Psoas muscle (tissue), 8 donors: Measurements from ENCODE around the gene PEAR1. TPM values are rescaled to one million over a fixed set of nuclear protein-coding genes. Genes with fewer than 3 reads are reported as not detected.
A peak's percentile ranks its signal among the peaks of the same experiment; 100 is the strongest.

ENCODE experiments used
- ATAC-seq, 4 donors: fragments of 200-7000 bp; cut with Tn5 transposase; one replicate each; pipeline ENCODE4 v1.9.1; 2020; ENCODE audit warnings: moderate library complexity in 3 of 4, mild to moderate bottlenecking in 2 of 4
- DNase-seq, 2 donors: peaks; one replicate each; pipeline ENCODE4 v3.0.0-alpha.2; 2020
- H3K27ac ChIP-seq: fragments of 200-600 bp; one replicate; pipeline ENCODE4 v1.8.0; 2022
- H3K27me3 ChIP-seq, 3 donors: fragments of 200-600 bp in 1 of 3; one replicate each; pipeline versions ENCODE4 v1.6.1 to v1.8.0; 2013 to 2022; ENCODE audit warnings: low read length in 2 of 3, mild to moderate bottlenecking in 2 of 3, moderate library complexity in 1 of 3; ENCODE audit not compliant: insufficient read depth in 3 of 3
- H3K36me3 ChIP-seq, 2 donors: fragments of 200-600 bp in 1 of 2; one replicate each; pipeline versions ENCODE4 v1.6.1 to v1.8.0; 2013 to 2022; ENCODE audit warnings: low read depth in 1 of 2, mild to moderate bottlenecking in 1 of 2, moderate library complexity in 1 of 2; ENCODE audit not compliant: insufficient read depth in 1 of 2
- H3K4me1 ChIP-seq: fragments of 200-600 bp; one replicate; pipeline ENCODE4 v1.8.0; 2022
- H3K4me3 ChIP-seq: fragments of 200-600 bp; one replicate; pipeline ENCODE4 v1.8.0; 2022; ENCODE audit warnings: mild to moderate bottlenecking
- H3K9me3 ChIP-seq: fragments of 200-600 bp; one replicate; pipeline ENCODE4 v1.8.0; 2022
- CTCF ChIP-seq: fragments of 200-600 bp; IDR thresholded peaks from one replicate; pipeline ENCODE4 v1.8.0; 2022; ENCODE audit warnings: antibody characterized with exemption
- WGBS, 3 donors: extraction: QIAGEN DNeasy Blood & Tissue Kit; methylation state at CpG; one replicate each; pipeline versions ENCODE4 v1.1.6 to v1.1.7; 2013; 5-methylcytosine and 5-hydroxymethylcytosine counted together
- intact Hi-C, 2 donors: fragments of 100-400 bp; cut with DNase I; formaldehyde crosslinking; loops; one replicate each; pipeline versions ENCODE4 v1.11.0 to v1.14.2; 2022
- polyA plus RNA-seq, 3 donors: library from polyadenylated mRNA; stranded (reverse); fragments of 200-250 nt; gene quantifications; one replicate each; pipeline ENCODE4 v1.2.3, GENCODE V29; 2013
- total RNA-seq, 4 donors: library from RNA; stranded (reverse); fragmentation: NEBNext Ultra II Directional in 2 of 4; extraction: Animal tissue kit (Norgen Biotek cat#: 25700) in 2 of 4; gene quantifications; one replicate each; pipeline versions ENCODE4 v1.2.1 to v1.2.4, GENCODE V29; 2021 to 2023
- donor health status: healthy with polysubstance abuse.
- donor health status: DM: no; HTN: no; CAD: no; lungs with moderate emphysema.
- donor health status: Bipolar disorder and iron deficiency.
- donor health status: healthy.
- donor health status: DM: yes; HTN: yes; CAD: no.
- donor health status: DM: no; HTN: no; CAD: no.
- donor health status: DM: no; HTN: no; CAD: no.
- donor health status: DM: yes; HTN: yes; CAD: no.

PEAR1 gene
- total and polyA plus RNA-seq, 7 donors, result 2.1 to 7.3 (median 3.8) TPM

- WGBS, 3 donors, result 77 to 83% (median 77%) methylated on average over 8 of the region's 8 CpGs
- Histone ChIP-seq H3K27ac (no peak overlapping the region), H3K27me3 (no peaks in the 10 kb centered on the region), H3K36me3 (peaks cover 5 to 84% of the 10 kb centered on the region in 2 donors), H3K4me1 (no peaks in the 10 kb centered on the region), H3K4me3 (no peak overlapping the region), H3K9me3 (no peaks in the 10 kb centered on the region)
- no peak for TF ChIP-seq CTCF
- ATAC-seq (no peak), DNase-seq (peak in 1 of 2 donors; percentile 45)
- intact Hi-C loops, result no loop called here
These were observed 44.4 kb downstream of the PEAR1 start for GRCh38 chr1:156937883-156938282.

- 79 to 88% (median 84%) methylated on average over 7 of the region's 7 CpGs for WGBS, 3 donors
- H3K4me3 ChIP-seq, result no peak overlapping the region
- H3K9me3 ChIP-seq, result no peaks in the 10 kb centered on the region
- H3K27me3 ChIP-seq, result no peaks in the 10 kb centered on the region
- no peak for TF ChIP-seq CTCF
- H3K36me3 ChIP-seq, result peaks cover 5 to 93% of the 10 kb centered on the region in 2 donors
- DNase-seq, result peak in 1 of 2 donors; percentile 26
- H3K27ac ChIP-seq, result no peak overlapping the region
- ATAC-seq, result no peak
- H3K4me1 ChIP-seq, result no peaks in the 10 kb centered on the region
- intact Hi-C loops, result no loop called here
These were observed 45.3 kb downstream of the PEAR1 start for GRCh38 chr1:156938813-156939212.

- ATAC-seq, result no peak
- Histone ChIP-seq H3K27ac (no peak overlapping the region), H3K9me3 (no peaks in the 10 kb centered on the region), H3K36me3 (peaks cover 5 to 100% of the 10 kb centered on the region in 2 donors), H3K27me3 (no peaks in the 10 kb centered on the region), H3K4me3 (no peak overlapping the region), H3K4me1 (no peaks in the 10 kb centered on the region)
- TF ChIP-seq CTCF, result no peak
- intact Hi-C loops, result no loop called here
- DNase-seq, result peak in 1 of 2 donors; percentile 39
- 73 to 82% (median 76%) methylated on average over 13 of the region's 13 CpGs for WGBS, 3 donors
These were observed 46.3 kb downstream of the PEAR1 start for GRCh38 chr1:156939786-156940334.

- no peak for ATAC-seq
- H3K36me3 ChIP-seq, result peaks cover 5 to 100% of the 10 kb centered on the region in 2 donors
- no peaks in the 10 kb centered on the region for H3K27me3 ChIP-seq
- H3K27ac ChIP-seq, result no peak overlapping the region
- intact Hi-C loops, result no loop called here
- TF ChIP-seq CTCF, result no peak
- no peaks in the 10 kb centered on the region for H3K4me1 ChIP-seq
- H3K9me3 ChIP-seq, result no peaks in the 10 kb centered on the region
- 89 to 93% (median 89%) methylated on average over 10 of the region's 10 CpGs for WGBS, 3 donors
- DNase-seq, result peak in 1 of 2 donors; percentile 11
- H3K4me3 ChIP-seq, result no peak overlapping the region
These were observed 48.2 kb downstream of the PEAR1 start for GRCh38 chr1:156941675-156942074.

- peaks cover 5 to 100% of the 10 kb centered on the region in 2 donors for H3K36me3 ChIP-seq
- no peaks in the 10 kb centered on the region for H3K9me3 ChIP-seq
- intact Hi-C loops, result no loop called here
- no peaks in the 10 kb centered on the region for H3K27me3 ChIP-seq
- no peak for TF ChIP-seq CTCF
- no peaks in the 10 kb centered on the region for H3K4me1 ChIP-seq
- DNase-seq (peak in 1 of 2 donors; percentile 23), ATAC-seq (no peak)
- H3K27ac ChIP-seq, result no peak overlapping the region
- H3K4me3 ChIP-seq, result no peak overlapping the region
- WGBS, 3 donors, result 83 to 100% (median 84%) methylated on average over 3 of the region's 3 CpGs
These were observed 48.7 kb downstream of the PEAR1 start for GRCh38 chr1:156942176-156942575.
